Measurements from ENCODE around the gene RAG2. TPM values are rescaled to one million over a fixed set of nuclear protein-coding genes. Genes with fewer than 3 reads are reported as not detected.

Gene RAG2
- total and polyA plus RNA-seq, 10 of the 15 experiments (the other 5 are each of a cell fraction or from before 2014, with no cell fraction given), result not detected

- ATAC-seq (no peak), FAIRE-seq (no peak), DNase-seq (ENCODE audit: low read depth, low spot score) (no peak)
- in situ Hi-C loops (cut with MboI) (no loop called here), intact Hi-C loops (cut with micrococcal nuclease; ENCODE audit: unreplicated experiment) (no loop called here)
- no TSS peak for BruUV-seq (replicated peaks)
- CTCF ChIA-PET, result no interaction called here
- Histone ChIP-seq H3K27me3 (replicated peaks in 1 of 2; ENCODE audit: control insufficient read depth in 2 of 2, insufficient read depth in 2 of 2, low read length in 1 of 2) (no peaks in the 10 kb centered on the region; a peak in 1 of 4 replicates), H3K79me2 (ENCODE audit: control insufficient read depth, insufficient read depth, low read length) (no peaks in the 10 kb centered on the region), H3K9me3 (replicated peaks; ENCODE audit: control insufficient read depth, insufficient read depth, low read length) (no peaks in the 10 kb centered on the region), H3K9ac (ENCODE audit: control insufficient read depth, insufficient read depth, low read length) (no peak overlapping the region), H3K4me3 (no peak overlapping the region), H3K36me3 (ENCODE audit: control insufficient read depth in 2 of 2, insufficient read depth in 2 of 2, low read length in 1 of 2) (no peaks in the 10 kb centered on the region), H2AFZ (ENCODE audit: control insufficient read depth, low read depth, low read length) (no peak overlapping the region), H3K27ac (ENCODE audit: control insufficient read depth, insufficient read depth) (no peak overlapping the region), H3K4me2 (ENCODE audit: control insufficient read depth, insufficient read depth) (no peak overlapping the region), H3K4me1 (ENCODE audit: control insufficient read depth, insufficient read depth, low read length) (no peaks in the 10 kb centered on the region), H4K20me1 (ENCODE audit: control insufficient read depth, insufficient read depth) (no peaks in the 10 kb centered on the region)
- SMC1A ChIA-PET (ENCODE audit: uncharacterized antibody, unreplicated experiment), result no interaction called here
- no peak for TF ChIP-seq MTA3 (IDR thresholded peaks at IDR 0.05; ENCODE audit: borderline replicate concordance, low read length)
- TF ChIP-seq IRF4 (IDR thresholded peaks at IDR 0.05; ENCODE audit: low read depth, low read length), result no peak
- TF ChIP-seq RUNX3 (IDR thresholded peaks at IDR 0.05; ENCODE audit: low read length), result no peak
- TF ChIP-seq MLLT1 (IDR thresholded peaks at IDR 0.05), result no peak
- 8% methylated on average over 1 of the region's 1 CpG for WGBS (ENCODE audit: insufficient coverage, insufficient replicate concordance, low lambda C conversion rate, missing lambda C conversion rate)
- RAD21 ChIA-PET (ENCODE audit: unreplicated experiment), result no interaction called here
- POLR2A ChIA-PET, result no interaction called here
Observed at GRCh38 chr11:36627006-36627405, 29.0 kb upstream of the RAG2 start.

- no TSS peak for BruUV-seq (replicated peaks)
- in situ Hi-C loops (cut with MboI), result no loop called here
- CTCF ChIA-PET, result interaction anchor here (0.9 to 1.4 kb wide), 2 partner anchors 59 to 333 kb away, joined by 4 to 8 read pairs; no protein-coding TSS in a partner anchor
- FAIRE-seq, result no peak
- Histone ChIP-seq H3K4me3 (no peak overlapping the region), H3K4me2 (ENCODE audit: control insufficient read depth, insufficient read depth) (no peak overlapping the region), H3K27ac (ENCODE audit: control insufficient read depth, insufficient read depth) (no peak overlapping the region), H3K4me1 (ENCODE audit: control insufficient read depth, insufficient read depth, low read length) (no peaks in the 10 kb centered on the region), H2AFZ (ENCODE audit: control insufficient read depth, low read depth, low read length) (no peak overlapping the region), H3K27me3 (replicated peaks in 1 of 2; ENCODE audit: control insufficient read depth in 2 of 2, insufficient read depth in 2 of 2, low read length in 1 of 2) (peaks cover 0 to 3% of the 10 kb centered on the region in 2 experiments; a peak in 2 of 4 replicates), H4K20me1 (ENCODE audit: control insufficient read depth, insufficient read depth) (no peaks in the 10 kb centered on the region), H3K36me3 (ENCODE audit: control insufficient read depth in 2 of 2, insufficient read depth in 2 of 2, low read length in 1 of 2) (no peaks in the 10 kb centered on the region), H3K79me2 (ENCODE audit: control insufficient read depth, insufficient read depth, low read length) (no peaks in the 10 kb centered on the region), H3K9me3 (replicated peaks; ENCODE audit: control insufficient read depth, insufficient read depth, low read length) (no peaks in the 10 kb centered on the region), H3K9ac (ENCODE audit: control insufficient read depth, insufficient read depth, low read length) (no peak overlapping the region)
- DNase-seq (ENCODE audit: low read depth, low spot score), result no peak
- SMC1A ChIA-PET (ENCODE audit: uncharacterized antibody, unreplicated experiment), result interaction anchor here (0.8 kb wide), 1 partner anchor 131 kb away, joined by 3 read pairs; no protein-coding TSS in a partner anchor
- 38% methylated on average over 5 of the region's 5 CpGs for WGBS (ENCODE audit: insufficient coverage, insufficient replicate concordance, low lambda C conversion rate, missing lambda C conversion rate)
- RAD21 ChIA-PET (ENCODE audit: unreplicated experiment), result no interaction called here
- POLR2A ChIA-PET, result no interaction called here
- intact Hi-C loops (cut with micrococcal nuclease; ENCODE audit: unreplicated experiment), result loop anchor here (2.0 kb wide), 1 partner anchor 57 kb away; no protein-coding TSS in a partner anchor
- no peak for ATAC-seq
- no peak for TF ChIP-seq JUNB (IDR thresholded peaks at IDR 0.05)
- TF ChIP-seq NFXL1 (IDR thresholded peaks at IDR 0.05; ENCODE audit: borderline replicate concordance), result no peak
- TF ChIP-seq GABPA (IDR thresholded peaks at IDR 0.05; ENCODE audit: low read depth), result no peak
- no peak for TF ChIP-seq RFX5 (IDR thresholded peaks at IDR 0.05; ENCODE audit: low read depth, low read length)
- no peak for TF ChIP-seq NRF1 (conservative IDR thresholded peaks at IDR 0.05; ENCODE audit: low read depth, low read length)
- no peak for TF ChIP-seq NFYA (IDR thresholded peaks at IDR 0.05; ENCODE audit: borderline replicate concordance, low read depth, low read length)
- no peak for TF ChIP-seq SUPT20H (IDR thresholded peaks at IDR 0.05; ENCODE audit: borderline replicate concordance, control insufficient read depth, low read depth, low read length)
- no peak for TF ChIP-seq KDM1A (IDR thresholded peaks at IDR 0.05; ENCODE audit: borderline replicate concordance)
- TF ChIP-seq SMARCA5 (IDR thresholded peaks at IDR 0.05), result no peak
- TF ChIP-seq HDAC2 (IDR thresholded peaks at IDR 0.05), result no peak
- no peak for TF ChIP-seq STAT1 (conservative IDR thresholded peaks at IDR 0.05)
- TF ChIP-seq ESRRA (IDR thresholded peaks at IDR 0.05; ENCODE audit: low read length), result no peak
- no peak for TF ChIP-seq EP300 (IDR thresholded peaks at IDR 0.05; ENCODE audit: borderline replicate concordance in 1 of 2, control insufficient read depth in 1 of 2, low read depth in 2 of 2, low read length in 2 of 2)
- TF ChIP-seq BRCA1 (IDR thresholded peaks at IDR 0.05; ENCODE audit: low read depth, low read length), result no peak
- TF ChIP-seq SIX5 (IDR thresholded peaks at IDR 0.05; ENCODE audit: low read depth, low read length, severe bottlenecking), result no peak
Observed at GRCh38 chr11:36623494-36623893, 25.5 kb upstream of the RAG2 start.
